NCI-H128 (cell line): Measurements from ENCODE around the gene GREB1.

Experiments used
- DNase-seq: peaks from one replicate; lab custom pipeline; 2025; ENCODE audit not compliant: unreplicated experiment; lab: John Stamatoyannopoulos, UW

Gene GREB1

DNA sequence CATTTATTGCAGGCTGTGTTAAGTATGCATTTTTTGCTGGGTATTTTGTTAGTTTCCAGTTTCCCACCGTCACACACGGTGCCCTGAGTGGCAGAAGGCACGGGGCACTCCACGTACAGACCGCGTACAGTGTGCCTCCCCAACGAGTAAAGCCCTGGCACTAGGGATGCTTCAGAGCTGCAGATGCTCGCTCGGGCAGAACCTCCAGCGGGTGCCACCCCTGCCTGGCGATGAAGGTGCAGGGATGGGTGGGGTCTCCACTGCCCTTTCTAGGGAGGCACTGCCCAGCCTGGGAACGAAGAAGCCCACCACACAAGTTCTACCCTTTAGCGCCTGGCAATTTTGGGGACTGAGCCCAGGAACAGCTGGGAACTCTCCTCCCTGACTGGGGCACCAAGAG is 4.1 kb downstream of the GREB1 start:
- no peak for DNase-seq

DNA sequence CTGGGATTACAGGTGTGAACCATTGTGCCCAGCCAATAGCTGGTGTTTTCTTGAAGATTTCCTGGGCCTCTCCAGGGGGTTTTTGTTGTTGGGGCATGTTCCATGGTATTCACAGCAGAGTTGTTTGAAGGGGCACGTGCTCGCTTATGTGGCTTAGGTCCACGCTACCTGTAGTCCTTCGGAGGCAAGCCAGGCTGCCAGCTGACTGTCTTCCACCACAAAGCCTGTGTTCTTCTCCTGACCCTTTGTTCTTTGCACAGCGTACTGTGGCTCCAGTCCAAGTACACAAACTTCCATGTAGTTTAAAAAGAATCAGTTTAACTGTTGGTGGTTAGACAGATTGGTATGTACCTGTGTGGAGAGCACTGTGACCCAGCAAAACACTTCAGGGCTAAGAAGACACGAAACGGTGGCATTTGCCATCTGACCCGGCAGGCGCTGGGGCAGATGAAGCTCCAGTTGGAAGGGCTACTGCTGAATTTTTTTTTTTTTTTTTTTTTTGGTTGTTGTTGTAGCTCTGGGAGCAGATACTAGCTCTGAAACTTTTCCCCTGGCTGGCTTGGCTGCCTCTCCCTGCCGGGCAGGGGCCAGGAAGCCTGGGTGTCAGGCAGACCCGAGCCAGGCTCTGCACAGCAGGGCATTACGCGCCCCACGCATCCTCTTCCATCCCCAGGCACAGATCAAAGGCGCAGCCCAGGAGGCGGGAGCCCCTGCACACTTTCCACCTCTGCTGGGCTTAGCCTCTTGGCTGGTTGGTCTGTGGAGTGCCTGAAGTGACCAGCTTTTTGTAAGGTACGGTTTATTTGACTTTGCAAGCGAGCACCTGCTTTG is 5.7 kb downstream of the GREB1 start:
- peak; percentile 40 for DNase-seq

- no peak for DNase-seq
Measured at GRCh38 chr2:11540148-11540995, 6.5 kb downstream of the GREB1 start.

GRCh38 chr2:11540996-11541692 is 7.3 kb downstream of the GREB1 start:
- DNase-seq, result no peak

DNA sequence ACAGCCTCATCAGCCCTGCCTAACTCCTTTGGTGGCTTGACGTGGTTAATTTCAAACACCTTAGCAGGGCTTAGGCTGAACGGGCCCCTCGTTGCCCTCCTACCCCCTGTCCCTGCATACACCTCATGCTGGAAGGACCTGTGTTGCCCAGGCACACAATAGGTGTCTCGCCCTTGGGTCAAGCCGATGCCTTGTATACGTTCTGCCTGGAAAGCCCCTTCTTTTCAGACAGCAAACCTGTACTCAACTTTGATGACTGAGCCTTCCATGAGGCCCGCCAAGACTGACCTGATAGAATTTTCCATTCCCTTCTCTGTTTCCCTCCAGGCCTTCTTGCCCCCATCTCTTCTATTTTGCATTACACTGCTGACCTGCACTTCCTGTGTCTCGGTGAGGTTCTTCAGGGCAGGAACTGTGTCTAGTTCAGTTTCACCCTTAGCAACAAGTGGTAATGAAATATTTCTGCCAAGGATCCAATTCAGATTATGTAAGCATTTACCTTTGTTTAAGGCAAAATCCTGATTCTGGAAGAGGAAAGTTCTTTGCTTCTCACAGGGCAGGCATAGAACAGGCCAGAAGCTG is 7.9 kb downstream of the GREB1 start:
- no peak for DNase-seq

- no peak for DNase-seq
Measured at GRCh38 chr2:11542275-11542819, 8.5 kb downstream of the GREB1 start.

DNA sequence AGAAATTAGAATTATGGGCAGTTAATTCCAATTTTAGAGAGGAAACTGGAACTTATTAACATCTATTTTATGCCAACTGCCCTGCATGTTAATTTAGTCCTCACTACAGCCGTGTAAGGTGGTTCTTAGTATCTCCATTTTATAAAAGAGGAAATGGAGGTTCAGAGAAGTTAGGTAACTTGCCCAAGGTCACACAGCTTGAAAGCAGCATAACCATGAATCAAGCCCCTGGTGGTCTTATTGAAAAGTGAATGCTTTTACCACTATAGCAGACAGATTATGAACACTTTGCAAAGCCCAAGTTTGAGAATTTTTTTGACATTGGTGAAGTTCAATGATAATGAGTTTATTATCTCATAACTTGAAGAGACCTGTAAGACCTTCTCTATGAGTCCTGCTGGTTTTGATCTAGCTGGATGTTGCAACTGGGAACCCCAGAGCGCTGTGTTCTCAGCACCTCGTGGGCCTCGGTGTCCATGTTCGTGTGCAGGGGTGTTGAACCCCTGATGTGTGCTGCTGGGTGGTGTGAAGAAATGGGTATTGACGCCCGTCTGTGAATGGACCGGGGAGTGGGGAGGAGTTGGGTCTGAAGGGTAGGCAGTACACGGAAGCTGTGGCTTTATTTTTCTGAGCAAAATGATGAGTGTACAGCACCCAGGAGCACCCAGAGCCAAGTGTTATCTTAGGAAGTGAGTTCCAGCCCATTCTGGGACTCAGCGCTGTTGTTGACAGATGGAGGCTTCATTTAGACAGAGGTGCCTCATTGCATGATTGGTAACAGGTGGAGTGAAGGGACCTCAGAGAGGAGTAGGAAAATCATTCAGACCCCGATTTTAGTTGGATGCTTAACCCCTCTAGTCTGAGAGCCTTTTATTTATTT is 9.7 kb downstream of the GREB1 start:
- DNase-seq, result no peak

DNA sequence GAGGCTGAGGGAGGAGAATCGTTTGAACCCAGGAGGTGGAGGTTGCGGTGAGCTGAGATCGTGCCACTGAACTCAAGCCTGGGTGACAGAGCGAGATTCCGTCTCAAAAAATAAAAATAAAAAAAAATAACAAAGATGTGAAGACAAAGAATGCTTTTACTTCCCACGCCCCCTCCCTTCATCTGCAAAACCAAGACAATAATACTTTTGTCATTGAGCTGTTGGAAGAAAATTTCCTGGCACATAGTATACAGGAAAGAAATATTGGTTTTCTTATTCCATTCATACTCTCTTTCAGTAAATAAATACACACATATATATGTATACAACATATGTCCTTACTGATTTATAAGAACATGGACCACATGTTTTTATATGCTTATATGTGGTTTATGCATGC is 12.2 kb downstream of the GREB1 start:
- DNase-seq, result no peak

DNA sequence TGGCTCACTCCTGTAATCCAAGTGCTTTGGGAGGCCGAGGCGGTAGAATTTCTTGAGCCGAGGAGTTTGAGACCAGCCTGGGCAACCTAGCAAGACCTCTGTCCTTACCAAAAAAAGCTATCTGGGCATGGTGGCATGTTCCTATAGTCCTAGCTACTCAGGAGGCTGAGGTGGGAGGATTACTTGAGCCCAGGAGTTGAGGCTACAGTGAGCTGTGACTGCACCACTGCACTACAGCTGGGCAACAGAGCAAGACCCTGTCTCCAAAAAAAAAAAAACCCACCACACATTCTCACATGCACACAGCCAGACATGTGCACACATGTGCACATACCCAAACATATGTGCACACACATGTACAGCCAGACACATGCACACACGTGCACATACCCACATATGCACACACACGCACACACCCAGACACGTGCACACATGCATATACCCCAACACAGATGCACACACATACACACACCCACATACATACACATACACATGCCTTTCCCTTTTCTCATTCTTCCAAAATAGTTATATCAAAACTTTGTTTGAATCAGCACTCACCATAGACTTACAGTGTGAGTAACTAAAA is 14.2 kb downstream of the GREB1 start:
- DNase-seq, result no peak

GRCh38 chr2:11550302-11550701 is 16.5 kb downstream of the GREB1 start:
- DNase-seq, result no peak

DNA sequence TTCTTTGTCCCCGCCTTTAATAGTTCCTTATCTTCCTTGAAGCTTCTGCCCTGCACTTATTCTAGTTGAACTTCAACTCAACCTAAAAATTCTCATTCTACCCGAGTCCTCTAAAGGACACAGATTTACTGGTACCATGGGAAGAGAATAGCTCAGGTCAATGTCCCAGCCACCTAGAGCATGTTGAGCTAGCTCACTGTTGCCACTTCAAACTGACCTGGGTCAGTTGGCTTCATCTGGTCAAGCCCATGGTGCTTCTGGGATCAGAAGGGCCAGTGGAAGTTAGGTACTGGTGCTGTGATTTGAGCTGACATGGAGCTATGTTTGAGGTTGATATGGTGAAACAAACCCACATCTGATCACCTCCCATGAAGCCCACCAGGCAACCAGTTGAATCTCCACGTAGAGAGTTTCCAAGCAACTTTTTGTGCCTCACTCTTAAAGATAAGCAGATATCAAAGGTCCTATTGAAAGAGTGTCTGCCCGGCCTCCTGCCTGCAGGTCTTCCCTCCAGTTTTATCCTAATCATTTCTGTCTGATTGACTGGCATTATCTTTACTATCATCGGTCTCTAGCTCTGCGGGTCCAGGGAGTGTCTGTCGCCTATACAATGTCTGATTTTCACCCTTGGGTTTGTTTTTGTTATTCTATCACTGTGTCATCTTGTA is 17.2 kb downstream of the GREB1 start:
- no peak for DNase-seq

DNA sequence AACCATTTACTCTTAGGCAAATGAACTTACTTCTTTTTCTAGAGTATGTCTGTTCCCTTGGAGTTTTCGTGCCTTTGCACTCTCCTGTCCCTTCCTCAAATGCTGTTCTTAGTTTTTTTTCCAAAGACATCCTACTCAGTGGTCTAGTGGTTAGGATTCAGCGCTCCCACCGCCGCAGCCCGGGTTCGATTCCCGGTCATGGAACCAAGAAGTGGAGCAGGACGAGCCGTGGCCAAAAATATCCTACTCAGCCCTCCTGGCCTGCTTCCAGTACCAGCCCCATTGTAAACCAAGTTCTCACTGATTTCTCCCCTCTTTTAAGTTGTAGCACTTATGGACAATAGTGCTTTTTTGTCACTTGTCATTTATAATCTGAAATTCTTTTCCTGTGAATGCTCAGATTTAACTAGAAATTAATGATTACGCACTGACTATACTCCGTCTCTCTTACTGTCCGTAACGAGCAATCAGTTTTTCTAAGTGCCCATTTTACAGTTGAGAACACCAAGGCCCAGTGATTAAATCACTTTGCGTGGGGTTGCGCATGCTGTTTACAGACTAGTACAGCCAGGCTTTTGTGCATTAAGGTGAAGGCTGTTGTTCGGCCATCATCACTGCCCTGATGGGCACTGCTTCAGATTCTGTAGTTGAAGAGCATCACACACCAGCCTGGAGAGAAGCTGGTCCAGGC is 17.9 kb downstream of the GREB1 start:
- no peak for DNase-seq

DNA sequence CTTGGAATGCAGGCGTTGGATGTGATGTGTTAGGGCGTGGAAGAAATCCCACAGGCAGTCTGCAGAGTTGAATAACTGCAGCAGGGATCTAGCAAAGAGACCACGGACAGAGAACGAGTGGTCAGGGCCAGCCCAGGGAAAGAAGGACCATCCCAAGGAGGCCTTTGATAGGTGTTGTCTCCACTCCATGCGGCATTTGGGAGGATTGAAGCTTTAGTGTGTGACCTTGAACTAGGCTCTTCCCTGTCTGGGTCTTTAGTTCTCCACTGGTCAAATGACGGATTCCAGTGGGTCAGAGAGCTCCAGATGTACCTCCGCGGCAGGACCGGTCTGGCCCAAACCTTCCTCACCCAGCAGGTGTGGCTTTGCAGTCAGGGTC is 18.4 kb downstream of the GREB1 start:
- no peak for DNase-seq

DNA sequence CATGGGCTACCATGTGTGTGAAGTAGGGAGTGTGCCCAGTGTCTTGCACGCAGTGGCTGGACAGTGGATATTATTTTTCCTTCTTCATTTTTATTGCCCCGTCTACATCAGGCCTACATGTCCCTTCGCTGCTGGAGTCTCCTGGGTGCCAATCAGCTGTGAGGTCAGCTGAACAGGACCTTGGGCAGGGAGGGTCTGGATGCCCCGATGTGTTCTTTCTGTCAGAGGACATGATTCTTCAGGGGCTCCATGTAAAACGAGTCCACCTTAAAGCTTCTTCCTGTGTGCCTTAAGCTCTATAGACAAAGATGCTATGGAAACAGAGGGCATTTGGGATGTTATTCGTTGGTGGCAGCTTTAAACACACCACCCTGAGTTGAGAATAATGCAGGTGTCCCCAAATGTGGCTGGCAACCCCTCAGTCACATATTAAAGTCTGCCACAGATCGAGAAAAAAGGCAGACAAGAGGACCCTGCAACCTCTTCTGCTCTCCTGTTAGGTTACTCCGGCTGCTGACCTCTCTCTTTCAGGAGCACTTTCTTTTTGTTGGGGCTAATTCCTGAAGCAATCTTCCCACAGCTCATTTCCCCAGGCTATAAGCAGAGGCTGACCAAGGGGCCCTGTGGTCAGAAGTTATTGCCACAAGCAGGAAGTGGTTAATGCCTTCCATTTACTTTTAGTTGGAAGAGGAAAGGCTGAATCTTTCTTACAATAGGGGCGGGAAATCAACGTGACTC is 20.0 kb downstream of the GREB1 start:
- no peak for DNase-seq

DNA sequence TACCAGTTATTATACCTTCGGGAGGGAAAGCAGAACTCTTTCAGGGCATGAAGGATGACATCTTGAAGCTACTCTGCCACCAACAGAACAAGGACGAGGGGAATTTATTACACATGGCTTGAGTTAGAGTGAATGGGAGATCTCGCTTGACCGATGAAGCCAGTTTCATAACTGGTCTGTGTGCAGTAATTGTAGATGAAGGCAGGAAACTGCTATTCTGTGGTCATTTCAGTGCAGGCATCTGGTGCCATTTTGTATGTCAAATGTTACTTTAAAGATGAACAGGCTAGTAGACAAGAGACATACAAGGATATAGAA is 20.5 kb downstream of the GREB1 start:
- DNase-seq, result no peak

DNA sequence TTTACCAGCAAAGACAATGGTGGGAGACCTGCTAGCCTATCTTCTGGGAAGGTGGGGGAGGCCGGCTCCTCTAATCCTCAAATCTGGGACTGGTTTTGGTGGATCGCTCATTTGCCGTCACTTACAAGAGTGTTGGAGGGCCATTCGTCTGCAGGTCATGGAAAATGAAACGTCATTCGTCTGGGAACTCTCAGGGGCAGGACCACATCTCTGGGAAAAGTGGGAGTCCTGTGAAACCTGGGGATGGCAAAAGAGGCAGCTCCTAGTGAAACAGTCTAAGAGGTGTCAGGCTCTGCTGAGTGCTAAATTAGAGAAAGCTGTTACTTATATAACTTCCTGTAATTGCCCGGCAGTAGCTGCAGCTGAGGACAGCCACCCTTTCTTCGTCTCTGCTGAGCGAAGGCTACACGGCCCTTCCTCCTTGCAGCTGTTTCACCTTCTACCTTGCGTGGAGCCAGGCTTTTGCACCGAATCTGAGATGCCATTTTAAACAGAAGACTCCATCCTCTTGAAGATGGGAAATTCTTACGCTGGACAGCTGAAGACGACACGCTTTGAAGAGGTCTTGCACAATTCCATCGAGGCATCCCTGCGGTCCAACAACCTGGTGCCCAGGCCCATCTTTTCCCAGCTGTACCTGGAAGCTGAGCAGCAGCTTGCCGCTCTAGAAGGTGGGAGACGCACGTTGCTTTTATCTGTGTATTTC is 22.4 kb downstream of the GREB1 start:
- no peak for DNase-seq

DNA sequence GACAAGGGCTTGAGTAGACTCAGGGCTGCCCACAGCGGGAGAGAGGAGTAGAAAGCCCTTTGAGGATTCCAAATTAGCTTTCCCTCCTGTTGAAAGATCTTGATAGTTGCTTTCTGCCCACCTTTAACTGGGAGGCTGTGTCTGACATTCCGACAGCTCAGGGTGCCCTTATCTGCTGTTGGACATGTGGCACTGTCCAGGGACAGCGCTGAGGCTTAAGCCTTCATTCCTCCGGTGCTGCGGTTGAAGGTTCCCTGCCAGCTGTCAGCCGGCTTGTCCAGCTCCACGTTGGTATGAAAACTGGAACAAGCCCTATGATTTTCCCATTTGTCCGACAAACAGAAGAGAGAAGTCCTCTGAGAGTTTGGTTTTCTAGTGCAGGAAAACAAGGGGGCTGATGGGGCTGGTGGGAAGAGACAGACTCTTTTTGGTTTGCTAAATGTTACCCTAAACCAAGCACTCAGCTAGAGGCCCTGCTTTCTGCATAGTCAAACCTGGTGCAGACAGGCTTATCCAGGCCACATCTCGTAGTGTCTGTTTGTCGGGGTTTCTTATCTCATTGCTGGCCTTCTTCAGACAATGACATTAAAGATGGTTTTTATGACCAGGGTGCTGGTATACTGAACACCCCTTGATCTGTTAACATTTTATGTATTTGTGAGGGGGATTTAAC is 24.5 kb downstream of the GREB1 start:
- no peak for DNase-seq
